GM12878 (cell line): ENCODE results near the gene IRF2. TPM values are rescaled to one million over a fixed set of nuclear protein-coding genes. Genes with fewer than 3 reads are reported as not detected.

Experiments used
- ATAC-seq: fragments of 200-7000 bp; cut with Tn5 transposase; 3 replicates; pipeline ENCODE4 v1.9.1; 2020; ENCODE audit warnings: mild to moderate bottlenecking, moderate library complexity
- BruUV-seq: library from RNA; stranded (reverse); fragments of 400-500 nt; replicated peaks from 2 replicates; lab custom pipeline; 2021; lab: Mats Ljungman, UMichigan
- CTCF ChIA-PET: fragments of 300-600 bp; sonication (Branson Sonifier 250); formaldehyde crosslinking; extraction: SDS; loops from one replicate; lab custom pipeline; 2021; ENCODE audit warnings: inconsistent platforms; lab: Yijun Ruan, JAX
- POLR2A ChIA-PET: fragments of 350-600 bp; formaldehyde crosslinking; extraction: SDS; loops from one replicate; lab custom pipeline; 2021; ENCODE audit warnings: inconsistent platforms; lab: Charles Lee
- RAD21 ChIA-PET: fragments of 300-600 bp; sonication (Branson Sonifier 250); formaldehyde crosslinking; loops from one replicate; lab custom pipeline; 2023; ENCODE audit warnings: antibody characterized with exemption; ENCODE audit not compliant: unreplicated experiment; lab: Charles Lee
- SMC1A ChIA-PET: fragments of 300-600 bp; sonication (Branson Sonifier 250); formaldehyde crosslinking; loops from one replicate; lab custom pipeline; 2023; ENCODE audit not compliant: unreplicated experiment, uncharacterized antibody; lab: Charles Lee
- DNase-seq: peaks from one replicate; pipeline ENCODE4 v3.0.0-alpha.2; 2011; ENCODE audit warnings: low read depth, low spot score
- FAIRE-seq: peaks from 3 replicates; lab custom pipeline; 2011; peaks lifted over from hg19 to GRCh38; lab: Jason Lieb, UNC
- H2AFZ ChIP-seq: 2 replicates; pipeline ENCODE4 v1.6.0; 2011; ENCODE audit warnings: low read depth, low read length, control low read depth; ENCODE audit not compliant: control insufficient read depth
- H3K27ac ChIP-seq: 2 replicates; pipeline ENCODE4 v1.5.1; 2011; ENCODE audit warnings: control low read depth; ENCODE audit not compliant: control insufficient read depth, insufficient read depth
- H3K27me3 ChIP-seq, 2 experiments: replicated peaks in 1 of 2; 2 replicates each; pipeline versions ENCODE4 v1.6.0 to v1.6.1; 2011; ENCODE audit warnings: low read length in 1 of 2; ENCODE audit not compliant: control insufficient read depth in 2 of 2, insufficient read depth in 2 of 2
- H3K36me3 ChIP-seq, 2 experiments: 2 replicates each; pipeline ENCODE4 v1.5.1; 2011; ENCODE audit warnings: low read length in 1 of 2; ENCODE audit not compliant: control insufficient read depth in 2 of 2, insufficient read depth in 2 of 2
- H3K4me1 ChIP-seq: 2 replicates; pipeline ENCODE4 v1.6.1; 2011; ENCODE audit warnings: mild to moderate bottlenecking, low read length, moderate library complexity, mixed read lengths; ENCODE audit not compliant: control insufficient read depth, insufficient read depth
- H3K4me2 ChIP-seq: 2 replicates; pipeline ENCODE4 v1.6.0; 2011; ENCODE audit warnings: control low read depth; ENCODE audit not compliant: control insufficient read depth, insufficient read depth
- H3K4me3 ChIP-seq: fragments of 200-600 bp; sonication (generic); 2 replicates; pipeline ENCODE4 v1.5.1; 2016
- H3K79me2 ChIP-seq: 2 replicates; pipeline ENCODE4 v1.6.0; 2011; ENCODE audit warnings: low read length; ENCODE audit not compliant: control insufficient read depth, insufficient read depth
- H3K9ac ChIP-seq: 2 replicates; pipeline ENCODE4 v1.8.0; 2011; ENCODE audit warnings: low read length, control low read depth, mixed read lengths; ENCODE audit not compliant: control insufficient read depth, insufficient read depth
- H3K9me3 ChIP-seq: replicated peaks from 3 replicates; pipeline ENCODE4 v1.5.1; 2011; ENCODE audit warnings: mild to moderate bottlenecking, low read length; ENCODE audit not compliant: control insufficient read depth, insufficient read depth
- H4K20me1 ChIP-seq: 2 replicates; pipeline ENCODE4 v1.6.0; 2011; ENCODE audit not compliant: control insufficient read depth, insufficient read depth
- ATF3 ChIP-seq: IDR thresholded peaks from 2 replicates; pipeline ENCODE4 v1.6.1; 2011; ENCODE audit warnings: low read depth, mild to moderate bottlenecking, low read length, moderate library complexity, borderline replicate concordance; ENCODE audit errors: extremely low read depth
- BCLAF1 ChIP-seq: fragments of 450-650 bp; IDR thresholded peaks from 2 replicates; pipeline ENCODE4 v1.6.1; 2017; ENCODE audit warnings: antibody characterized with exemption, mild to moderate bottlenecking, moderate library complexity
- BRCA1 ChIP-seq: IDR thresholded peaks from 2 replicates; pipeline ENCODE4 v1.6.1; 2011; ENCODE audit warnings: low read depth, low read length, improper control_type of control experiment
- E2F8 ChIP-seq: fragments of 450-650 bp; IDR thresholded peaks from 2 replicates; pipeline ENCODE4 v1.6.1; 2018; ENCODE audit warnings: mild to moderate bottlenecking, low read depth, moderate library complexity; ENCODE audit not compliant: partially characterized antibody
- HCFC1 ChIP-seq: fragments of 150-350 bp; IDR thresholded peaks from 2 replicates; pipeline ENCODE4 v1.6.1; 2014; ENCODE audit warnings: low read length
- MLLT1 ChIP-seq: fragments of 450-650 bp; IDR thresholded peaks from 2 replicates; pipeline ENCODE4 v1.6.1; 2016; ENCODE audit warnings: mild to moderate bottlenecking
- NBN ChIP-seq: fragments of 450-650 bp; IDR thresholded peaks from 2 replicates; pipeline ENCODE4 v1.6.1; 2016
- PML ChIP-seq: IDR thresholded peaks from 2 replicates; pipeline ENCODE4 v1.6.1; 2012; ENCODE audit warnings: low read length, inconsistent platforms
- POLR2A ChIP-seq: IDR thresholded peaks from 2 replicates; pipeline ENCODE4 v1.6.1; 2011; ENCODE audit warnings: low read depth, mild to moderate bottlenecking, low read length
- STAT3 ChIP-seq: IDR thresholded peaks from 2 replicates; pipeline ENCODE4 v1.6.1; 2011; ENCODE audit warnings: low read depth, low read length, improper control_type of control experiment
- WGBS: methylation state at CpG from one replicate; pipeline ENCODE4 v1.1.6; 2016; ENCODE audit warnings: low lambda C conversion rate; ENCODE audit not compliant: insufficient replicate concordance, insufficient coverage; ENCODE audit errors: missing lambda C conversion rate; 5-methylcytosine and 5-hydroxymethylcytosine counted together
- in situ Hi-C: fragments of 300-500 bp; cut with MboI; formaldehyde crosslinking; loops from 9 replicates; pipeline ENCODE4 v1.14.3; 2018; ENCODE audit warnings: mixed read lengths
- intact Hi-C: fragments of 100-400 bp; cut with micrococcal nuclease; formaldehyde crosslinking; loops from one replicate; pipeline ENCODE4 v1.14.2; 2022; ENCODE audit not compliant: unreplicated experiment
- polyA plus RNA-seq, 11 experiments: library from polyadenylated mRNA; depleted of rRNA in 4 of 11; unstranded in 6 of 11; stranded (reverse) in 5 of 11; fragments of >200 nt; fragmentation: Nextera tagmentation in 4 of 11; fragmentation: Illumina TruSeq in 1 of 11; extraction: Ambion mirVana in 4 of 11; extraction: Trizol in 1 of 11; gene quantifications; 1 replicate in 1 of 11; 2 replicates in 10 of 11; pipeline versions ENCODE4 v1.2.1 to v1.2.3, GENCODE V29; 2011 to 2016; ENCODE audit warnings: inconsistent platforms in 2 of 11, missing spikeins in 2 of 11, low read depth in 1 of 11
- total RNA-seq, 4 experiments: library from RNA; depleted of rRNA in 3 of 4; stranded (reverse); fragments of >200 nt in 3 of 4; fragmentation: Illumina TruSeq in 1 of 4; extraction: Trizol in 1 of 4; gene quantifications; 2 replicates each; pipeline versions ENCODE4 v1.2.1 to v1.2.3, GENCODE V29; 2013 to 2021
- TF ChIP-seq, protein P1 (sequence below), 3 experiments: IDR thresholded peaks in 2 of 3; conservative IDR thresholded peaks in 1 of 3; 2 replicates each; pipeline ENCODE4 v1.5.1; 2011; ENCODE audit warnings: low read depth in 3 of 3, low read length in 3 of 3, mild to moderate bottlenecking in 3 of 3, control low read depth in 2 of 3, moderate library complexity in 2 of 3, inconsistent platforms in 1 of 3, mixed read lengths in 1 of 3; ENCODE audit not compliant: control insufficient read depth in 2 of 3, insufficient read depth in 1 of 3; ENCODE audit errors: extremely low read depth in 1 of 3
- TF ChIP-seq, protein P2 (sequence below): fragments of 450-650 bp; conservative IDR thresholded peaks from 2 replicates; pipeline ENCODE4 v1.6.1; 2017; ENCODE audit warnings: mild to moderate bottlenecking, moderate library complexity

The IRF2 gene
- total and polyA plus RNA-seq, 10 of the 15 experiments (the other 5 are each of a cell fraction or from before 2014, with no cell fraction given), result 45.1 to 99.3 (median 58.9) TPM

DNA sequence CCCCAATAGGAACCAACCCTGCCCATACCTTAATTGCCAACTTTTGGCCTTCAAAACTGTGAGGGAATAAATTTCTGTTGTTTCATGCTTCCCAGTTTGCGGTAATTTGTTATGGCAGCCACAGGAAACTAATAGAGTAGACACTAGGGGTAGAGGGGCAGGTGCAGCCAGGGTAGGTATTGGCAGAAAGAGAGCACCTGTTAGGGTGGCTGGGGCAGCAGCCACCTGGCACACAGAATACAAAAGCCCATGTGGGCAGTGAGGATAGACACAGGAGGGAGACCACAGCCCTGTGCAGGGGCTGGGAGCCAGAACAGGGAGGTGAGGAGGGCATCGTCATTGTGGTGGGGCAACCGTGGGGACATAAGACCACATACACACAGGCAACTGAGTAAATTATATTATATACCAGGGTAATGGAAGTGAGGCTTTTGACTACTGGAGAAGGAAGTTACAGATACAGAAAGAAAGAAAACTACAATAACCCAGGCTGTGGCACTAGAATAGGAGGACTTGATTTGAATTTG is 28.2 kb downstream of the IRF2 start:
- Histone ChIP-seq H3K9ac (no peak overlapping the region), H3K79me2 (peaks cover 91% of the 10 kb centered on the region), H3K36me3 (peaks cover 2 to 11% of the 10 kb centered on the region in 2 experiments; a peak in 3 of 4 replicates), H3K27me3 (no peaks in the 10 kb centered on the region), H3K4me3 (no peak overlapping the region), H3K4me2 (no peak overlapping the region), H3K27ac (no peak overlapping the region), H4K20me1 (no peaks in the 10 kb centered on the region), H3K9me3 (no peaks in the 10 kb centered on the region; the same call in 2 of the 3 replicates), H2AFZ (no peak overlapping the region), H3K4me1 (peaks cover 38% of the 10 kb centered on the region)
- DNase-seq (no peak), FAIRE-seq (no peak), ATAC-seq (no peak)
- RAD21 ChIA-PET, result no interaction called here
- no TSS peak for BruUV-seq
- POLR2A ChIA-PET, result no interaction called here
- SMC1A ChIA-PET, result no interaction called here
- WGBS, result 100% methylated on average over 3 of the region's 3 CpGs
- in situ Hi-C loops (no loop called here), intact Hi-C loops (no loop called here)
- CTCF ChIA-PET, result no interaction called here
- TF ChIP-seq POLR2A (no peak), BCLAF1 (no peak), PML (no peak), NBN (no peak), ATF3 (no peak), BRCA1 (no peak), STAT3 (no peak), MLLT1 (no peak), HCFC1 (no peak), E2F8 (no peak)
- TF ChIP-seq, protein P1, sequence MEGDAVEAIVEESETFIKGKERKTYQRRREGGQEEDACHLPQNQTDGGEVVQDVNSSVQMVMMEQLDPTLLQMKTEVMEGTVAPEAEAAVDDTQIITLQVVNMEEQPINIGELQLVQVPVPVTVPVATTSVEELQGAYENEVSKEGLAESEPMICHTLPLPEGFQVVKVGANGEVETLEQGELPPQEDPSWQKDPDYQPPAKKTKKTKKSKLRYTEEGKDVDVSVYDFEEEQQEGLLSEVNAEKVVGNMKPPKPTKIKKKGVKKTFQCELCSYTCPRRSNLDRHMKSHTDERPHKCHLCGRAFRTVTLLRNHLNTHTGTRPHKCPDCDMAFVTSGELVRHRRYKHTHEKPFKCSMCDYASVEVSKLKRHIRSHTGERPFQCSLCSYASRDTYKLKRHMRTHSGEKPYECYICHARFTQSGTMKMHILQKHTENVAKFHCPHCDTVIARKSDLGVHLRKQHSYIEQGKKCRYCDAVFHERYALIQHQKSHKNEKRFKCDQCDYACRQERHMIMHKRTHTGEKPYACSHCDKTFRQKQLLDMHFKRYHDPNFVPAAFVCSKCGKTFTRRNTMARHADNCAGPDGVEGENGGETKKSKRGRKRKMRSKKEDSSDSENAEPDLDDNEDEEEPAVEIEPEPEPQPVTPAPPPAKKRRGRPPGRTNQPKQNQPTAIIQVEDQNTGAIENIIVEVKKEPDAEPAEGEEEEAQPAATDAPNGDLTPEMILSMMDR (IDR thresholded peaks at IDR 0.05 in 2 of 3, conservative IDR thresholded peaks at IDR 0.05 in 1 of 3; ENCODE audit: control insufficient read depth in 2 of 3, extremely low read depth in 1 of 3, insufficient read depth in 1 of 3, low read depth in 3 of 3, low read length in 3 of 3), result no peak
- TF ChIP-seq, protein P2, sequence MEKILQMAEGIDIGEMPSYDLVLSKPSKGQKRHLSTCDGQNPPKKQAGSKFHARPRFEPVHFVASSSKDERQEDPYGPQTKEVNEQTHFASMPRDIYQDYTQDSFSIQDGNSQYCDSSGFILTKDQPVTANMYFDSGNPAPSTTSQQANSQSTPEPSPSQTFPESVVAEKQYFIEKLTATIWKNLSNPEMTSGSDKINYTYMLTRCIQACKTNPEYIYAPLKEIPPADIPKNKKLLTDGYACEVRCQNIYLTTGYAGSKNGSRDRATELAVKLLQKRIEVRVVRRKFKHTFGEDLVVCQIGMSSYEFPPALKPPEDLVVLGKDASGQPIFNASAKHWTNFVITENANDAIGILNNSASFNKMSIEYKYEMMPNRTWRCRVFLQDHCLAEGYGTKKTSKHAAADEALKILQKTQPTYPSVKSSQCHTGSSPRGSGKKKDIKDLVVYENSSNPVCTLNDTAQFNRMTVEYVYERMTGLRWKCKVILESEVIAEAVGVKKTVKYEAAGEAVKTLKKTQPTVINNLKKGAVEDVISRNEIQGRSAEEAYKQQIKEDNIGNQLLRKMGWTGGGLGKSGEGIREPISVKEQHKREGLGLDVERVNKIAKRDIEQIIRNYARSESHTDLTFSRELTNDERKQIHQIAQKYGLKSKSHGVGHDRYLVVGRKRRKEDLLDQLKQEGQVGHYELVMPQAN, result no peak
